Activated CD8-positive, alpha-beta memory T cell treated with anti-CD3 and anti-CD28 coated beads for 48 hours (primary cell): Measurements from ENCODE around the gene PTPRN2.
"Not testable (repeated sequence)": the region's sequence is repeated elsewhere in the genome, so short reads cannot be mapped to it uniquely, and the experiment has no call there.

Source experiments
- DNase-seq, 3 experiments: peaks; one replicate each; pipeline ENCODE4 v3.0.0-alpha.2; 2020; ENCODE audit warnings: low read depth in 2 of 3, low spot score in 2 of 3

The PTPRN2 gene

GRCh38 chr7:158534598-158534997 lies 53.0 kb downstream of the PTPRN2 start:
- no peak for DNase-seq

DNA sequence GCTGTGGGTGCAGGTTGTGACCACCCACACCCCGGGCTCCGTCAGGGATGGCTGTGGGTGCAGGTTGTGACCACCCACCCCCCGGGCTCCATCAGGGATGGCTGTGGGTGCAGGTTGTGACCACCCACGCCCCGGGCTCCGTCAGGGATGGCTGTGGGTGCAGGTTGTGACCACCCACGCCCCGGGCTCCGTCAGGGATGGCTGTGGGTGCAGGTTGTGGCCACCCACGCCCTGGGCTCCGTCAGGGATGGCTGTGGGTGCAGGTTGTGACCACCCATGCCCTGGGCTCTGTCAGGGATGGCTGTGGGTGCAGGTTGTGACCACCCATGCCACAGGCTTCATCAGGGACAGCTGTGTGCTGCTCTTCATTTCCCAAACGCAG lies 53.5 kb downstream of the PTPRN2 start:
- DNase-seq = not testable (repeated sequence)

- DNase-seq = no peak
Measured at GRCh38 chr7:158533386-158534133, 54.1 kb downstream of the PTPRN2 start.

GRCh38 chr7:158532093-158532627 lies 55.5 kb downstream of the PTPRN2 start:
- DNase-seq = no peak

GRCh38 chr7:158531661-158532060 lies 56.0 kb downstream of the PTPRN2 start:
- DNase-seq = no peak

GRCh38 chr7:158530800-158531609 lies 56.6 kb downstream of the PTPRN2 start:
- no peak for DNase-seq

DNA sequence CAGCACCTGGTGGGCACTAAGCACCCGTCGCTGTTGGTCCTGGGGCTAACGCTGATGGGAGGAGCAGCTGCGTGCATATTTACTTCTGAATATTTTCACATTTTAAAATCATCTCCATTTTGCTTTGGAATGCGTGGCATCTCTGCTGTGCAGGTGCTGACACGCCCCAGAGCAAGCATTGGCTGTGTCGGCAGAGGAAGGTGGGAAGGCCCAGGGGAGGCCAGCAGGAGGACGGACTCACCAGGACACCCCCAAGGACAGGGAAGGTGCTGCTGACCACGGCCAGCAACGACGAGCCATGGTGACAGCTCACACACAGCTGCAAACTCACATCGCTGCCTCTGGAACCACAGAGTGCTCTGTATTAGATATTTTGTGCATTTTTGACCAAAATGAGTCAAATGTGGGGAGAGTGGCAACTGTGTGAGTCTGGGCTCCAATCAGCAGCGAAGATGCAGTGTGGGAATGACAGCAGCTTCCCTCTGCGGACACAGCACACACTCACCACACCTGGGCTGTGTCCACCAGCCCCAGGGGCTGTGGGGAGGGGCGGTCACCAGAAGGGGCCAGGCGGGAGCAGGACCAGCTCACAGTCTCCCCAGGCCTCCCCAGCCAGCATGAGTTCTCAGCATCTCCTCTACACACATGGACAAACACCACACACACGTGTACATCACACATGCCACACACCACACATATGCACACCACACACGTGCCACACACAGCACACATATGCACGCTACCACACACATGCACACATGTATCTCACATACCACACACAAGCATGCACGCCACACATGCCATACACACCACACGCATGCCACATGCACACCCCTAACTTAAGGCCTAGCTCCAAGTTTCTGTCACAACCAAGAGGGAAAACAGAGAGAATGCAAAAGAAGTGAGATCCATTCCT lies 58.2 kb downstream of the PTPRN2 start:
- no peak for DNase-seq

GRCh38 chr7:158527915-158528502 lies 59.6 kb downstream of the PTPRN2 start:
- no peak for DNase-seq

DNA sequence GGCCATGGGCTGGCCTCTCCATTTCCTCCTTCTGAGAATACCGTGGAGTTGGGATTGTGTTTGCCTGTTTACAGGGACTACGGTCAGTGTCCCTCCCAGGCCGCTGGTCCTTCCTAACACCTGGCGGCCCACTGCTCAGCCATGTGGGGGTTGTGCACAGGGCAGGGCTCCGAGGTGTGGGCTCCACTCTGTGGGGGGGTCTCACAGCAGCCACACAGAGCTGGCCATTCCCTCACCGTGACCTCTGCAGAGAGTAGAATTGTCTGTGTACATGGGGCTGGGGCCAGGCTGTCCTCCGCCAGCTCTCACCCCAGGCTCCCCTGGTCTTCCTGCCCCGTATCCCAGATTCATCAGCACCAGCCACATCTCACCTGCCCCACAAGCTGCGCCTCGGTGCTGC lies 60.1 kb downstream of the PTPRN2 start:
- no peak for DNase-seq

DNA sequence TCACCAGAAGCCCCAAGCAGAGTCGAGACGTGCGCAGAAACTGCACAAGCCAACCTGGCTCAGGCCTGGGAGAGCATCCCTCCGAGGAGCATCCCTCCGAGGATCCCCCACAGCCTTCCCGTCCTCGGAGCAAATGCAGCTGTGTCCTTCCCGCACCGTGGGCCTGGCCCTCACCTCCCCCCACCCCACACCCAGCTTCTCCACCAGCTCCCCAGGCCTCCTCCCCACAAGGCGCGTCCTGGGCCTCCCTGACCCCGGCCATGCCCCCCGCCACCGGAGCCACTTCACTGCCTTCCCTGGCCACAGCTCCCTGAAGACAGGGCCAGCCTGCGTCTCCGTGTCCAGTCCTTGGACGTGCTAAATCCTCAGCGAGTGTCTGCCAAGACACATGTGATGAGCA lies 60.6 kb downstream of the PTPRN2 start:
- DNase-seq = no peak

- DNase-seq = no peak
Measured at GRCh38 chr7:158526531-158526930, 61.1 kb downstream of the PTPRN2 start.

GRCh38 chr7:158525648-158526484 lies 61.8 kb downstream of the PTPRN2 start:
- no peak for DNase-seq

GRCh38 chr7:158524749-158525635 lies 62.6 kb downstream of the PTPRN2 start:
- no peak for DNase-seq

DNA sequence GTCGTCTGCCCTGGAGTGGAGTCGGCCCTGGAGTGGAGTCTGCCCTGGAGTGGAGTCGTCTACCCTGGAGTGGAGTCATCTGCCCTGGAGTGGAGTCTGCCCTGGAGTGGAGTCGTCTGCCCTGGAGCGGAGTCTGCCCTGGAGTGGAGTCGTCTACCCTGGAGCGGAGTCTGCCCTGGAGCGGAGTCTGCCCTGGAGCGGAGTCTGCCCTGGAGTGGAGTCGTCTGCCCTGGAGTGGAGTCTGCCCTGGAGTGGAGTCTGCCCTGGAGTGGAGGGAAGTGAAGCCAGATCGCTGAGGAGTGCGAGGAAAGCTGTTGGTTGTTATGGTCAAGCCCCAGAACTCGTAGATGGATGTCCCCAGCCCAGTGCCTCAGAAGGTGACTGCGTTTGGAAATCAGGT lies 63.3 kb downstream of the PTPRN2 start:
- DNase-seq = not testable (repeated sequence)

DNA sequence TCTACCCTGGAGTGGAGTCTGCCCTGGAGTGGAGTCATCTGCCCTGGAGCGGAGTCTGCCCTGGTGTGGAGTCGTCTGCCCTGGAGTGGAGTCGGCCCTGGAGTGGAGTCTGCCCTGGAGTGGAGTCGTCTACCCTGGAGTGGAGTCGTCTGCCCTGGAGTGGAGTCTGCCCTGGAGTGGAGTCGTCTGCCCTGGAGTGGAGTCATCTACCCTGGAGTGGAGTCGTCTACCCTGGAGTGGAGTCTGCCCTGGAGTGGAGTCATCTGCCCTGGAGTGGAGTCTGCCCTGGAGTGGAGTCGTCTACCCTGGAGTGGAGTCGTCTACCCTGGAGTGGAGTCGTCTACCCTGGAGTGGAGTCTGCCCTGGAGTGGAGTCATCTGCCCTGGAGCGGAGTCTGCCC lies 63.7 kb downstream of the PTPRN2 start:
- not testable (repeated sequence) for DNase-seq

GRCh38 chr7:158523165-158523856 lies 64.3 kb downstream of the PTPRN2 start:
- DNase-seq = not testable (repeated sequence)

DNA sequence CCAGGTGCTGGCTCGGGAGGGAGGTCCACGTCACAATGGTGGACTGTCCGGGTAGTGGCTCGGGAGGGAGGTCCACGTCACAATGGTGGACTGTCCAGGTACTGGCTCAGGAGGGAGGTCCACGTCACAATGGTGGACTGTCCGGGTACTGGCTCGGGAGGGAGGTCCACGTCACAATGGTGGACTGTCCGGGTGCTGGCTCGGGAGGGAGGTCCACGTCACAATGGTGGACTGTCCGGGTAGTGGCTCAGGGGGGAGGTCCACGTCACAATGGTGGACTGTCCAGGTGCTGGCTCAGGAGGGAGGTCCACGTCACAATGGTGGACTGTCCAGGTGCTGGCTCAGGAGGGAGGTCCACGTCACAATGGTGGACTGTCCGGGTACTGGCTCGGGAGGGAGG lies 65.8 kb downstream of the PTPRN2 start:
- not testable (repeated sequence) for DNase-seq

DNA sequence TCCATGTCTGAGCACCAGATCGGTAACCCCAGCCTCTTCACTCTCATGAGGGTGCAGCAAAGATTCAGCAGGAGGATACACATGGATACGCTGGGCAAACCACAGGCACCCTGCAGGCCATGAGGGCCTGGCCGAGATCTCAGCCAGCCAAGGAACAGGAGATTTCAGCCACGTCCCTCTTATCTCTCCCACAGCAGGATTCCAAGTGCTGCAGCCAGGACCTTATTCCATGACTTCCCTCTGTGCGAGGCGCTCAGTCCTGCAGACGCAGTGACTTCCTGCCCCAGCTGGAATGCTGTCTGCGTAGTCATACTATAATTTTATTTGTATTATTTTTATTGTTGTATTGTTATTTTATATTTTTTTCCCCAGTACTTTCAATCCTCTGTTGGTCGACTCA lies 66.8 kb downstream of the PTPRN2 start:
- DNase-seq = no peak
